Esophagus squamous epithelium (tissue), 5 donors: ENCODE data around the gene NSD2. TPM values are rescaled to one million over a fixed set of nuclear protein-coding genes. Genes with fewer than 3 reads are reported as not detected.

Experiments
- DNase-seq: peaks from one replicate; lab custom pipeline; 2025; lab: John Stamatoyannopoulos, UW
- H3K27ac ChIP-seq, 4 donors: fragments of 200-600 bp; sonication (generic); one replicate each; pipeline ENCODE4 v1.5.1; 2016 to 2019; ENCODE audit warnings: mild to moderate bottlenecking in 1 of 4
- H3K27me3 ChIP-seq, 4 donors: fragments of 200-600 bp; sonication (generic); 1 replicate in 3 of 4; 2 replicates in 1 of 4; pipeline versions ENCODE4 v1.5.1 to v1.6.0; 2017 to 2021; ENCODE audit warnings: antibody characterized with exemption in 1 of 4
- H3K36me3 ChIP-seq, 3 donors: fragments of 200-600 bp; sonication (generic); one replicate each; pipeline ENCODE4 v1.5.1; 2016 to 2019
- H3K4me1 ChIP-seq, 3 donors: fragments of 200-600 bp; sonication (generic); one replicate each; pipeline ENCODE4 v1.5.1; 2017 to 2019
- H3K4me3 ChIP-seq, 4 donors: fragments of 200-600 bp; sonication (generic); 1 replicate in 3 of 4; 2 replicates in 1 of 4; pipeline ENCODE4 v1.5.1; 2016 to 2019; ENCODE audit warnings: mild to moderate bottlenecking in 2 of 4, moderate library complexity in 1 of 4
- H3K9me3 ChIP-seq, 3 donors: fragments of 200-600 bp; sonication (generic); one replicate each; pipeline ENCODE4 v1.5.1; 2016 to 2019
- CTCF ChIP-seq, 6 experiments: fragments of 450-650 bp in 4 of 6; fragments of 200-600 bp in 2 of 6; sonication (generic) in 2 of 6; IDR thresholded peaks; one replicate each; pipeline ENCODE4 v1.5.1; 2016 to 2019; ENCODE audit warnings: antibody characterized with exemption in 6 of 6, mild to moderate bottlenecking in 4 of 6, moderate library complexity in 4 of 6
- POLR2A ChIP-seq, 4 donors: fragments of 450-650 bp; IDR thresholded peaks; one replicate each; pipeline ENCODE4 v1.6.1; 2017; ENCODE audit warnings: antibody characterized with exemption in 4 of 4, mild to moderate bottlenecking in 4 of 4, moderate library complexity in 3 of 4
- WGBS, 2 donors: methylation state at CpG; one replicate each; pipeline ENCODE4 v1.1.5; 2018; 5-methylcytosine and 5-hydroxymethylcytosine counted together
- intact Hi-C: fragments of 100-400 bp; cut with DNase I; formaldehyde crosslinking; loops from one replicate; pipeline ENCODE4 v1.15.0; 2022
- total RNA-seq, 4 donors: library from RNA; depleted of rRNA; stranded (reverse); fragments of >200 nt; gene quantifications; one replicate each; pipeline ENCODE4 v1.1.0, GENCODE V29; 2016
- donor health status: DM: yes; HTN: yes; CAD: no.

NSD2 gene
- total RNA-seq, 4 donors from 2014 or later: 31.9 to 36.4 (median 34.5) TPM

GRCh38 chr4:2006956-2007653, 135.9 kb downstream of the NSD2 start:
- Histone ChIP-seq H3K4me1 (peaks cover 3 to 37% (median 21%) of the 10 kb centered on the region in 3 donors), H3K27me3 (no peaks in the 10 kb centered on the region), H3K36me3 (peaks cover 0 to 47% (median 4%) of the 10 kb centered on the region in 3 donors), H3K27ac (peak overlapping the region in 2 of 4 donors; percentile 98 to 99), H3K4me3 (peak overlapping the region; percentile 94 to 99 (median 96)), H3K9me3 (no peaks in the 10 kb centered on the region)
- DNase-seq: no peak
- WGBS, 2 donors: 77 to 81% methylated on average over 15 of the region's 15 CpGs
- intact Hi-C loops: no loop called here
- TF ChIP-seq CTCF (IDR thresholded peaks at IDR 0.05) (no peak), POLR2A (IDR thresholded peaks at IDR 0.05) (no peak)

- TF ChIP-seq POLR2A (IDR thresholded peaks at IDR 0.05) (no peak), CTCF (IDR thresholded peaks at IDR 0.05) (no peak)
- no peak for DNase-seq
- Histone ChIP-seq H3K27me3 (no peaks in the 10 kb centered on the region), H3K9me3 (no peaks in the 10 kb centered on the region), H3K4me3 (peak overlapping the region; percentile 94 to 99 (median 96)), H3K36me3 (peaks cover 0 to 40% (median 3%) of the 10 kb centered on the region in 3 donors), H3K27ac (peak overlapping the region; percentile 93 to 99 (median 97)), H3K4me1 (peaks cover 3 to 37% (median 21%) of the 10 kb centered on the region in 3 donors)
- intact Hi-C loops: no loop called here
- 0 to 1% methylated on average over 14 to 17 of the region's 57 CpGs for WGBS, 2 donors
Measured at GRCh38 chr4:2007804-2008670, 136.8 kb downstream of the NSD2 start.

- Histone ChIP-seq H3K4me1 (peaks cover 3 to 37% (median 21%) of the 10 kb centered on the region in 3 donors), H3K27me3 (no peaks in the 10 kb centered on the region), H3K4me3 (peak overlapping the region; percentile 94 to 99 (median 96)), H3K27ac (peak overlapping the region; percentile 93 to 99 (median 97)), H3K36me3 (peaks cover 0 to 35% (median 0%) of the 10 kb centered on the region in 3 donors), H3K9me3 (no peaks in the 10 kb centered on the region)
- intact Hi-C loops: no loop called here
- TF ChIP-seq POLR2A (IDR thresholded peaks at IDR 0.05) (peak in 1 of 4 donors; percentile 9), CTCF (IDR thresholded peaks at IDR 0.05) (no peak)
- WGBS, 2 donors: 0 to 2% methylated on average over 16 to 19 of the region's 27 CpGs
- no peak for DNase-seq
Measured at GRCh38 chr4:2008671-2008920, 137.4 kb downstream of the NSD2 start.

GRCh38 chr4:2008921-2009650, 137.9 kb downstream of the NSD2 start, which contains the start of gene NELFA:
Gene NELFA, minus strand, starts transcription at chr4:2008974. Its CDS starts 15 bp downstream, at chr4:2008959.
- peak; percentile 77 for DNase-seq
- peak within 1 kb of the TSS; percentile 93 to 99 (median 97) for H3K27ac ChIP-seq
- H3K9me3 ChIP-seq: no peaks in the 10 kb centered on the region
- peaks cover 3 to 37% (median 21%) of the 10 kb centered on the region in 3 donors for H3K4me1 ChIP-seq
- intact Hi-C loops: no loop called here
- no peaks in the 10 kb centered on the region for H3K27me3 ChIP-seq
- peak within 1 kb of the TSS; percentile 94 to 99 (median 96) for H3K4me3 ChIP-seq
- peak in 2 of 4 donors; percentile 77 to 86 for TF ChIP-seq POLR2A (IDR thresholded peaks at IDR 0.05)
- peak in 5 of 6 experiments; percentile 50 to 61 (median 53) for TF ChIP-seq CTCF (IDR thresholded peaks at IDR 0.05)
- peaks cover 0 to 30% (median 0%) of the 10 kb centered on the region in 3 donors for H3K36me3 ChIP-seq
- 0% methylated on average over 1 to 10 of the region's 95 CpGs for WGBS, 2 donors
